ENCODE measurements around the gene CNOT3.

GRCh38 chr19:54172471-54173358, 35.2 kb downstream of the CNOT3 start, which contains the start of gene TMC4:
- TF ChIP-seq POLR2A (IDR thresholded peaks at IDR 0.05) (peak; percentile 51), CTCF (IDR thresholded peaks at IDR 0.05) (peak in 3 of 4 experiments; percentile 15 to 86 (median 70))

Measured in prostate gland (tissue), 2 donors.